ENCODE data around the gene NEURL1B.
"Not testable (repeated sequence)": the region's sequence is repeated elsewhere in the genome, so short reads cannot be mapped to it uniquely, and the experiment has no call there.

The NEURL1B gene, protein sequence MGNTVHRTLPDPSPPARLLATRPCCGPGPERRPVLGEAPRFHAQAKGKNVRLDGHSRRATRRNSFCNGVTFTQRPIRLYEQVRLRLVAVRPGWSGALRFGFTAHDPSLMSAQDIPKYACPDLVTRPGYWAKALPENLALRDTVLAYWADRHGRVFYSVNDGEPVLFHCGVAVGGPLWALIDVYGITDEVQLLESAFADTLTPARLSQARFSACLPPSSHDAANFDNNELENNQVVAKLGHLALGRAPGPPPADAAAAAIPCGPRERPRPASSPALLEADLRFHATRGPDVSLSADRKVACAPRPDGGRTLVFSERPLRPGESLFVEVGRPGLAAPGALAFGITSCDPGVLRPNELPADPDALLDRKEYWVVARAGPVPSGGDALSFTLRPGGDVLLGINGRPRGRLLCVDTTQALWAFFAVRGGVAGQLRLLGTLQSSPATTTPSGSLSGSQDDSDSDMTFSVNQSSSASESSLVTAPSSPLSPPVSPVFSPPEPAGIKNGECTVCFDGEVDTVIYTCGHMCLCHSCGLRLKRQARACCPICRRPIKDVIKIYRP

GRCh38 chr5:172640822-172641358, at the start of gene NEURL1B:
Gene NEURL1B, plus strand, starts transcription at chr5:172641263. Its CDS starts 144 bp downstream, at chr5:172641407.
- DNase-seq: peak; percentile 95

DNA sequence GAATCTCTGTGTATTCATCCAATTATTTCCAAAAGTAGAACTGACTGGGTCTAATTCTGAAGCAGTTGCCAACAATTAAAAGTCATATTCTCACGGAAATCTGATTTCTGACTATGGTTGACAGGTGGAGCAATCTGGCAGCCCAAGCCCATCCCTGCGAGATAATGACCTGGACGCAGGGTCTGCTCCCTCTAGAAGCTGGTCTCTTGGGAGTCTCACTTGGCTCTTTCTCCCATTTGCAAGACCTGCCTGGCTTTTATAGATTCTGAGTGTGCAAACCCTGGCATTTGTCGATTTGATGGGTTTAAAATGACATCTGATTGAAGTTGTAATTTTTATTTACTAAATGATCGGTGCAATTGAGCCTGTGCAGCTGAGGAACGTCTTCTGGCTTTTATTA, 49.4 kb upstream of the NEURL1B start:
- no peak for DNase-seq

- no peak for DNase-seq
Observed at GRCh38 chr5:172592881-172593280, 48.2 kb upstream of the NEURL1B start.

GRCh38 chr5:172593306-172593705, 47.8 kb upstream of the NEURL1B start:
- no peak for DNase-seq

- DNase-seq: no peak
Observed at GRCh38 chr5:172593721-172594235, 47.3 kb upstream of the NEURL1B start.

GRCh38 chr5:172594431-172594830, 46.6 kb upstream of the NEURL1B start:
- no peak for DNase-seq

GRCh38 chr5:172594867-172595466, 46.1 kb upstream of the NEURL1B start:
- peak; percentile 16 for DNase-seq

DNA sequence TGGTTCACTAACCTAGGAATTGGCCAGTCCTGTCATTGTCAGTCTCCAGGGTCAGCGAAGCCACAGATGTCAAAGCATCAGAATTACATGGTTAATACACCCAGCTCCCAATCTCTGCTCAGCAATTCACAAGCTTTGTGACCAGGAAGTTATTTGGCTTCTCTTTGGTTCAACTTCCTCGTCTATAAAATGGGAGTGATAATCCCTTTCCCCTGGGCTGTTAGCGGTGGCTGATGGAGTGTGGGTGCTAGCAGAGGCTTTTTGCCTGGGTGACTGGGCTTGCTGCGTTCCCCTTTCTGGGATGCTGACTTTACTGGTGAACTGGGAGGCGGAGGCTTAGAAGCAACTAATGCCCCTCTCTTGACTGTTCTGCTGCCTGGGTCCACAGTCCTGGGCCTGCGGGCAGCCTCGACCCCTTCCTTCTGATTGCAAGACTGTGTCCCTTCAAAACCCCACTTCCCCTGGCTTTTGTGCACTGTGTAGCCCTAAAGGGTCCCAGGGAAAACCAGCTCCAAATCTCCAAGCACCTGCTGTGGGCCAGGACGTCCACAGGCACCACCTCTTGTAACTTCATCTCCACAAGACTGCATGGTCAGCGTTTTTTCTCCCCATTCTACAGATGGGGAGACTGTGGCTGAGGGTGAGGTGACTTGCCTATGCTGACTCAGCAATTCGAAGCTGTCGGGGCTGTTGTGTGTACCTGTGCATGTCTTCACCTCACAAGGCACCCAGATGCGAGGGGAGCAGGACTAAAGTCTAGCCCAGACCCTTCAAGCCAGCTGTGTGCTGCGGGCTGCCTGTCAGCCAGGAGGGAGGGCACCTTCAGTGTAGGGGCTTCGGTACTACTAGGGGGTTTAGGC, 45.2 kb upstream of the NEURL1B start:
- DNase-seq: no peak

- no peak for DNase-seq
Observed at GRCh38 chr5:172596638-172597231, 44.3 kb upstream of the NEURL1B start.

DNA sequence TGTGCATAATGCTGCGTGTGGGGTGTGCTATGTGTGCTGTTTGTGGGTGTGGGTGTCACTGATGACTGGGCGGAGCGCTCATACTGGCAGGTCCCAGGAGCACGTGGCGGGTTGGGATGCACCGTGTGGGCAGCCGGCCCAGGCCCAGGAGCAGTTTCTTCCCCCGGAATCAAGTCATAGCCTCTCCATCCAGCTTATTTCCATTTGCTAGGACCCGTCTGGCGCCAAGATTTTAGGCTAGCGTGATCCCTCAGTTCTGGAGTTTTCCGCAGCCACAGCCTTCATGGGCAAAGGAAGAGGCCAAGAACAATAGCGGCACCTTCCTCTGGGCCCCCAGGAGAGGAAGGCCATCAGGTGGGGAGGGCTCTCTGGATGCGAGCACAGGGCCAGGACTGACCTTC, 43.3 kb upstream of the NEURL1B start:
- DNase-seq: no peak

- DNase-seq: no peak
Observed at GRCh38 chr5:172598251-172599203, 42.5 kb upstream of the NEURL1B start.

GRCh38 chr5:172599204-172599567, 41.9 kb upstream of the NEURL1B start:
- no peak for DNase-seq

DNA sequence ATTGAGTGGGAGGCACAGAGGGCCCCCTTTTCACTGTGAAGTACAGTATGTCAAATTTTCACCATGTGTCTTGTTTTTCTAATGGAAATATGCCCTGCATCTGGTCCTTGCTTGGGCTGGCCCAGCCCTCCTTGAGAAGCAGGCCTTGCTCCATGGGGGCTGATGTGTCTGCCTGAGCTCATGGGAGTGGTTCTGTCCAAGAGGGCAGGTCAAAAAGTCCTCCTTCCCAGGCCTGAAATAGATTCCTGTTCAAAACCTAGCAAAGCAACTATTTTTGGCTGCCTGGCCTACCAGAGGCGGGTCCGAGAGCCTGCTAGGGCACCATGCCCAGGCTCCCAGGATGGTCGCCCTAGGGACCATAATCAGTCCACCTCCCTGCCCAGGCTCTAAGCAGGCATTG, 40.5 kb upstream of the NEURL1B start:
- no peak for DNase-seq

- not testable (repeated sequence) for DNase-seq
Observed at GRCh38 chr5:172601576-172601975, 39.5 kb upstream of the NEURL1B start.

GRCh38 chr5:172602783-172603231, 38.3 kb upstream of the NEURL1B start:
- DNase-seq: no peak

DNA sequence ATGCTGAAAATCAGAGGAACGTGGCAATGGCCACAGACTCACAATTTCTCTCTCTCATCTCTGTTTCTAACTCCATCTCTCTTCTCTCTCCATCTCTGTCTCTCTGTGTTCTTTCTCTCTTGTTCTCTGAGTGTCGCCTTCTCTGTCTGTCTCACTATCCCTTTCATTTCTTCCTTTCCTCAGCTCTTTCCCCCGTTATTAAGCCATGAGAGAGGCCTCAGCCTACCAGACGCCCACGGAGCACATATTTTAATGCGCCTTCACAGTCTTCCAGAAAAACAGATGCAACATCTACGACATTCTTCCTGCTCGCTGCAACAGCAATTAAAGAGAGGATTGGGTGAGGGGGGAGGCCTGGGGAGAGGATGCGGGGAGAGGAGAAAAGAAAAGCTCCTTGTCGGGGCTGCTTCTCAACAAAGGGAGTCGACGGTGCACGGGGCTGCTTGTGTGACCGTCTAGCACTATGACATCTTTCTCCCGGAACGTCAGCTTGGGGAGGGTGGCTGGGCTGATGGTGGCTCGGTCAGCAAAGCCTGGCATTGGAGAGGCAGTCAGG, 37.7 kb upstream of the NEURL1B start:
- DNase-seq: no peak

DNA sequence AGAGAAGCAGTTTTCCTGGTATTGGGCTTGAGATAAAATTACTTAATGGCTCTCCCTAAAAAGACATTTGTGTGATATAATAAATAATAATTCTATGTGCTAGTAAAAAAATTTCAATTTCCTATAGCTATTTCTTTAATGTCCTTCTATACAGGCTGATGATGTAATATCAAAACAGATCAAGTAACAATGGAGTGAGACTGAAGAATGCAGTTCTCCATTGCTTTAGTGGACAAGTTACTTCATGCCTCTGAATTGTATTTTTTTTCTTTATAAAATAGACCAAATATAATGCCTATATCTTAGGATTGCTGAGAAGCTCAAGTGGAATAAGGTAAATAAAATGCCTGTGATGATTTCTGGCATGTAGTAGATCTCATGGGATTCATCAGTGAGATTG, 35.6 kb upstream of the NEURL1B start:
- DNase-seq: no peak

DNA sequence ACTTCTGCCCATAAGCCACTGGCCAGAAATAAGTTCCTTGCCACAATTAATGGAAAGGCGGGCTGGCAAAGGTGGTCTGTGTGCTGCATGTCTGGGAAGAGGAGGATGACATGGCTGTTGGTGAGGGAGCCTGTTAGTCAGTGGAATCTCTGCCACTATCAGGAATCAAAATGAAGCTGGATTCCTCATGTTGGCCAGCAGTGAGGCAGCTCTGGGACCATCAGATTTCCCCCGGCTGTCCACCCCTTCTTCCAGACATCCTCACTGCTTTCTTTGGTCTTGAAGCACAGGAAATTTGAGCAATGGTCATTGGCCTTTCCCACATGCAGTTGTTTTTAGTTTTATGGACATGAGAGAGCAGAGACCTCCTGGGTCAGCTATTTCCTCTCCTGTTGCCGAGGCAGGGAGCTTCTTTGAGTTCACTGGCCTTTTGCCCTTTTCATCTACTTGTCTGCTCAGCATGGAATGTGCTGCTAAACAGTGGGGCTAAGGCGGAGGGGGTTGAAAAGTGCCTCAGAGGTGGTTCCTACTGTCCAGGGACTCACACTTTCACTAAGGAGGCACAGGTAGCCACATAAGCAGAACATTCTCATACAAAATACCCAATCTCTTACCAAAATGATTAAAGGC, 34.8 kb upstream of the NEURL1B start:
- DNase-seq: no peak

DNA sequence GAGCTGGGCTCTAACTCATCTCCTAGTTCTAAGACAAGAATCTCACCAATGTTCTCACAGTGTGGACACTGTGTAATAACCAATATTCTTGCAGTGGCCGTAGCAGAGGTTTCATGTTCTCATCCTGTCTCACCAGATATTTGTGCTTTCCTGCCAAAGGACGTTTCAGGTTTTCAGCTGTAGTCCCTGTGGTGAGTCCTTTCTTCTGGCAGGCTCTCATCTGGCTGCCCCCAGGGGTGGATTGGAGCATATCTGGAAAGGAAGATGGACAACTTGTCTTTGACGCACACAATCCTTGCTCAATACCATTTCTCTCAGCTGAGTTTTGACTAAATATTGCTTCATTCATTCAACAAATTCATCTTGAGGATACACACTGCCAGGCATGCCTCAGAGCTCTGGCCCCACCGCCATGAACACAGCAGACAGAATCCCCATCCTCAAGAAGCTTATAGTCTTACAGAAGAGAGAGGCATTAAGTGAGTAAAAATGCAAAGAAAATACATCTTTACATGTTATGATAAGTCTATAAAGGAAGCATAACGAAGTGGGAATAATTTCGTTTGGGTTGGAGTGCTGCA, 33.8 kb upstream of the NEURL1B start:
- no peak for DNase-seq

DNA sequence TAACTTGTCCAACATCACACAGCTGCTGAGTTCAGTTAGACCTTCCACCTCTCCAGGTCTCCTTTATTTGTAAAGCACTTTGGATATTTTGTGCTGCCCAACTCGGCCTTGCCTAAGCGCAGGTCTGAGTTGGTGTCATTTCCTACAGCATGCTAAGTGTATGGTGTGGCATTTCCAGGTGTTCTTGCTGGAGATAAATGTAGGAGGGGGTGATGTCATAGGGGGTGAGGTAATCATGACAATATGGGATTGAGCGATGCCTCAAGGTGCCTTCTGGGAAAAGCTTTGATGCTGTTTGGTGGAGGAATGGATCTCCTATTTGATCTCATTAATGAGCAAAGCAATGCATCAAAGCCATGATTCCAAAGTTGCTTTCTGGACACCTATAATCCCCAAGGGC, 32.3 kb upstream of the NEURL1B start:
- DNase-seq: no peak
